B cell (primary cell): ENCODE results near the gene GIT1. TPM values are rescaled to one million over a fixed set of nuclear protein-coding genes. Genes with fewer than 3 reads are reported as not detected.
A peak's percentile ranks its signal among the peaks of the same experiment; 100 is the strongest.

Experiments used
- ATAC-seq: fragments of 200-7000 bp; cut with Tn5 transposase; one replicate; pipeline ENCODE4 v1.10.0; 2021; ENCODE audit warnings: low read depth, mild to moderate bottlenecking, moderate number of reproducible peaks, moderate library complexity
- CTCF ChIA-PET: fragments of 350-600 bp; sonication (Branson Sonifier 250); formaldehyde crosslinking; loops from one replicate; lab custom pipeline; 2021; ENCODE audit warnings: antibody characterized with exemption, inconsistent platforms; lab: Charles Lee
- POLR2A ChIA-PET: fragments of 350-600 bp; sonication (Branson Sonifier 250); formaldehyde crosslinking; loops from one replicate; lab custom pipeline; 2021; ENCODE audit warnings: antibody characterized with exemption; lab: Charles Lee
- DNase-seq: peaks from one replicate; pipeline ENCODE4 v3.0.0; 2013
- H2AFZ ChIP-seq: 2 replicates; pipeline ENCODE4 v1.6.1; 2012; ENCODE audit warnings: mild to moderate bottlenecking, low read depth, low read length; ENCODE audit not compliant: insufficient read depth, poor library complexity, severe bottlenecking
- H3K27ac ChIP-seq, 2 donors: 1 replicate in 1 of 2; 2 replicates in 1 of 2; pipeline ENCODE4 v1.5.1; 2012 to 2013; ENCODE audit warnings: low read length in 2 of 2, mild to moderate bottlenecking in 2 of 2, moderate library complexity in 1 of 2
- H3K27me3 ChIP-seq, 4 experiments: fragments of 200-600 bp in 1 of 4; sonication (generic) in 1 of 4; replicated peaks in 1 of 4; 1 replicate in 2 of 4; 2 replicates in 2 of 4; pipeline versions ENCODE4 v1.6.1 to v1.7.0; 2013 to 2016; ENCODE audit warnings: low read length in 3 of 4, mild to moderate bottlenecking in 2 of 4, mixed read lengths in 1 of 4, moderate library complexity in 1 of 4; ENCODE audit not compliant: insufficient read depth in 4 of 4, control insufficient read depth in 3 of 4; ENCODE audit errors: control extremely low read depth in 1 of 4
- H3K36me3 ChIP-seq, 2 experiments: replicated peaks in 1 of 2; 1 replicate in 1 of 2; 2 replicates in 1 of 2; pipeline versions ENCODE4 v1.6.1 to v1.7.1; 2013; ENCODE audit warnings: low read length in 1 of 2; ENCODE audit not compliant: insufficient read depth in 2 of 2, control insufficient read depth in 1 of 2; ENCODE audit errors: control extremely low read depth in 1 of 2, extremely low read depth in 1 of 2
- H3K4me1 ChIP-seq, 2 donors: fragments of 200-600 bp in 1 of 2; sonication (generic) in 1 of 2; 1 replicate in 1 of 2; 2 replicates in 1 of 2; pipeline versions ENCODE4 v1.5.1 to v1.6.1; 2013 to 2017; ENCODE audit warnings: low read length in 2 of 2; ENCODE audit not compliant: control insufficient read depth in 2 of 2, insufficient read depth in 2 of 2
- H3K4me2 ChIP-seq: replicated peaks from 2 replicates; pipeline ENCODE3; 2012; ENCODE audit warnings: mild to moderate bottlenecking, low read depth, low read length; ENCODE audit not compliant: poor library complexity, severe bottlenecking
- H3K4me3 ChIP-seq, 5 experiments: fragments of 200-600 bp in 1 of 5; sonication (generic) in 1 of 5; 1 replicate in 3 of 5; 2 replicates in 2 of 5; pipeline versions ENCODE4 v1.5.1 to v1.7.0; 2011 to 2016; ENCODE audit warnings: low read length in 4 of 5, mild to moderate bottlenecking in 4 of 5, low read depth in 2 of 5, control low read depth in 1 of 5, moderate library complexity in 1 of 5; ENCODE audit not compliant: insufficient read depth in 1 of 5; ENCODE audit errors: control extremely low read depth in 1 of 5, extremely low read depth in 1 of 5
- H3K79me2 ChIP-seq: fragments of 200-600 bp; sonication (generic); one replicate; pipeline ENCODE4 v1.6.0; 2016; ENCODE audit warnings: low read length; ENCODE audit not compliant: control insufficient read depth, insufficient read depth
- H3K9ac ChIP-seq: fragments of 200-600 bp; sonication (generic); 2 replicates; pipeline ENCODE4 v1.6.1; 2017; ENCODE audit warnings: mild to moderate bottlenecking, low read length, moderate library complexity
- H3K9me3 ChIP-seq, 3 donors: one replicate each; pipeline versions ENCODE4 v1.6.1 to v1.7.1; 2013; ENCODE audit warnings: low read length in 2 of 3; ENCODE audit not compliant: control insufficient read depth in 2 of 3, insufficient read depth in 1 of 3; ENCODE audit errors: control extremely low read depth in 1 of 3
- H4K20me1 ChIP-seq: 2 replicates; pipeline ENCODE4 v1.6.0; 2012; ENCODE audit warnings: mild to moderate bottlenecking, low read length; ENCODE audit not compliant: insufficient read depth, control insufficient read depth, poor library complexity, severe bottlenecking
- H3K27ac Mint-ChIP-seq: one replicate; pipeline ENCODE4 v1.8.0; 2021; ENCODE audit warnings: mixed read lengths
- H3K27me3 Mint-ChIP-seq: one replicate; pipeline ENCODE4 v1.8.0; 2021; ENCODE audit warnings: mixed read lengths
- H3K4me1 Mint-ChIP-seq: one replicate; pipeline ENCODE4 v1.8.0; 2021; ENCODE audit warnings: mixed read lengths
- H3K4me3 Mint-ChIP-seq: one replicate; pipeline ENCODE4 v1.8.0; 2021; ENCODE audit warnings: mixed read lengths
- H3K9me3 Mint-ChIP-seq: one replicate; pipeline ENCODE4 v1.8.0; 2022; ENCODE audit warnings: mixed read lengths; ENCODE audit not compliant: insufficient read depth
- CTCF ChIP-seq: fragments of 200-600 bp; IDR thresholded peaks from one replicate; pipeline ENCODE4 v1.8.0; 2022; ENCODE audit warnings: antibody characterized with exemption, mild to moderate bottlenecking
- EZH2 ChIP-seq: IDR thresholded peaks from 2 replicates; pipeline ENCODE4 v1.6.1; 2012; ENCODE audit warnings: borderline replicate concordance, low read depth, mild to moderate bottlenecking, moderate library complexity, low read length; ENCODE audit not compliant: insufficient read depth, poor library complexity, severe bottlenecking
- WGBS: methylation state at CpG from one replicate; pipeline ENCODE4 v1.1.5; 2013; ENCODE audit warnings: missing lambda C conversion rate; ENCODE audit not compliant: insufficient coverage; 5-methylcytosine and 5-hydroxymethylcytosine counted together
- intact Hi-C: fragments of 100-400 bp; cut with micrococcal nuclease; formaldehyde crosslinking; loops from one replicate; pipeline ENCODE4 v1.10.0; 2022
- polyA plus RNA-seq: library from polyadenylated mRNA; depleted of rRNA; stranded (reverse); fragments of >200 nt; gene quantifications from 2 replicates; pipeline ENCODE4 v1.2.3, GENCODE V29; 2012
- total RNA-seq, 2 donors: library from RNA; stranded (reverse); fragments of 120-200 nt in 1 of 2; gene quantifications; 1 replicate in 1 of 2; 2 replicates in 1 of 2; pipeline versions ENCODE4 v1.2.3 to v1.2.4, GENCODE V29; 2013 to 2022

GIT1 gene
- total and polyA plus RNA-seq, 2 donors (not counting 1 experiment from before 2014, with no cell fraction given) = 49.3 to 61.9 TPM

GRCh38 chr17:29615492-29616299, 26.2 kb upstream of the GIT1 start:
- intact Hi-C loops = loop anchor here (1.0 to 10.0 kb wide), 3 partner anchors 47 to 321 kb away; partner anchors contain the start of genes NUFIP2 and TP53I13
- Histone ChIP-seq H3K4me2 (peak overlapping the region; percentile 100), H3K27me3 (peaks cover 0 to 40% (median 12%) of the 10 kb centered on the region in 4 experiments), H4K20me1 (peaks cover 41% of the 10 kb centered on the region), H3K27ac (no peak overlapping the region), H3K9ac (peak overlapping the region; percentile 68), H3K4me3 (peak overlapping the region; percentile 36 to 73 (median 50)), H3K4me1 (peaks cover 51 to 56% of the 10 kb centered on the region in 2 donors), H2AFZ (peak overlapping the region; percentile 88), H3K79me2 (peaks cover 6% of the 10 kb centered on the region), H3K36me3 (no peaks in the 10 kb centered on the region), H3K9me3 (no peaks in the 10 kb centered on the region)
- Mint-ChIP-seq H3K4me3 (peak overlapping the region; percentile 90), H3K27me3 (peaks cover 5% of the 10 kb centered on the region), H3K9me3 (no peaks in the 10 kb centered on the region), H3K4me1 (peaks cover 39% of the 10 kb centered on the region), H3K27ac (no peak overlapping the region)
- ATAC-seq = peak; percentile 72
- ChIA-PET CTCF (interaction anchor here (0.7 to 15.4 kb wide), 11 partner anchors 20 to 314 kb away, joined by 3 to 336 read pairs (median 8); partner anchors contain the start of genes ABHD15, ANKRD13B, GIT1 and SSH2), POLR2A (interaction anchor here (0.7 to 1.6 kb wide), 6 partner anchors 24 to 314 kb away, joined by 3 to 7 read pairs (median 3); partner anchors contain the start of genes ABHD15 and SSH2)
- WGBS = 2% methylated on average over 69 of the region's 74 CpGs
- no peak for TF ChIP-seq EZH2
- no peak for TF ChIP-seq CTCF
- DNase-seq = peak; percentile 87
